GM21515 (cell line): Measurements from ENCODE around the gene C16orf92.
A peak's percentile ranks its signal among the peaks of the same experiment; 100 is the strongest.

Source experiments
- ATAC-seq: cut with Tn5 transposase; IDR thresholded peaks from one replicate; pipeline ENCODE4 v1.9.1; 2021; ENCODE audit not compliant: unreplicated experiment

Gene C16orf92

GRCh38 chr16:30054451-30054850 lies 31.5 kb downstream of the C16orf92 start:
- no peak for ATAC-seq

- no peak for ATAC-seq
These were observed 32.1 kb downstream of the C16orf92 start for GRCh38 chr16:30054959-30055553.

GRCh38 chr16:30060346-30060745 lies 37.3 kb downstream of the C16orf92 start:
- no peak for ATAC-seq

DNA sequence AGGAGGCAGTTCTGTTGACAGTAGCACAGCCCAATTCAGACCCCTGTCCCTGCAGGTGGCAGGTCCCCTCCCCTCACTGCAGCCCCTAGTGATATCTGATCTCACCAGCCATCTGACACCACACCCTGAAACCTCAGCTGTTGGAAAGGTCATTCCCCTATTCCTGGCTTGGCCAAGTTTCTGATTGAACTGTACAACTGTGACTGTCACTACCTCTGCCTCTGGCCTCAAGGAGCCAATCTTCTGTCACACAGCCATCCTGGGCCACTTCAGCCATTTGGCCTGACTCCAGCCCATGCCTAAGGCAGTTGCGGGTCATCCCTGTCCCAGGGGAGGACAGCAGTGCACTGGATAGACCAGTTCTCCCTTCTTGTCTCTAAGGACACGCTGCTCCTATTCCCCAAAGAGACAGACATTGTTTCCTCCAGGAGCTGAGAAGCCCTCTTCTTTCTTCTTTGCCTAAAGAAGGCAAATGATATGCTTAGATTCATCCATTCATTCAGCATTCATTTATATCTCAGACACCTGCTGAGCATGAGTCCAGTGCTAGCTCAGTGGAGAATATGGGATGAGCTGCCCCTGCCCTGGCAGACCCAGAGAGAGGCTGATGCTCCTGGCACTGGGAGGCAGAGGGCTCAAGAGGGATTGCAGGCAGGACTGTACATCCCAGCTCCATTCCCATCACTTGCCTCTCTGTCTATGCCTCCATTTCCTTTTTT lies 38.0 kb downstream of the C16orf92 start:
- no peak for ATAC-seq

- no peak for ATAC-seq
These were observed 40.4 kb downstream of the C16orf92 start for GRCh38 chr16:30063278-30063892.

GRCh38 chr16:30063893-30064728 lies 41.1 kb downstream of the C16orf92 start:
- ATAC-seq: no peak

GRCh38 chr16:30064729-30065101 lies 41.7 kb downstream of the C16orf92 start:
- no peak for ATAC-seq

- peak; percentile 72 for ATAC-seq
These were observed 42.3 kb downstream of the C16orf92 start, which contains the start of gene ALDOA for GRCh38 chr16:30065102-30065942. Gene ALDOA, plus strand, starts transcription at chr16:30065760. Its CDS starts 1,138 bp downstream, at chr16:30066898.

DNA sequence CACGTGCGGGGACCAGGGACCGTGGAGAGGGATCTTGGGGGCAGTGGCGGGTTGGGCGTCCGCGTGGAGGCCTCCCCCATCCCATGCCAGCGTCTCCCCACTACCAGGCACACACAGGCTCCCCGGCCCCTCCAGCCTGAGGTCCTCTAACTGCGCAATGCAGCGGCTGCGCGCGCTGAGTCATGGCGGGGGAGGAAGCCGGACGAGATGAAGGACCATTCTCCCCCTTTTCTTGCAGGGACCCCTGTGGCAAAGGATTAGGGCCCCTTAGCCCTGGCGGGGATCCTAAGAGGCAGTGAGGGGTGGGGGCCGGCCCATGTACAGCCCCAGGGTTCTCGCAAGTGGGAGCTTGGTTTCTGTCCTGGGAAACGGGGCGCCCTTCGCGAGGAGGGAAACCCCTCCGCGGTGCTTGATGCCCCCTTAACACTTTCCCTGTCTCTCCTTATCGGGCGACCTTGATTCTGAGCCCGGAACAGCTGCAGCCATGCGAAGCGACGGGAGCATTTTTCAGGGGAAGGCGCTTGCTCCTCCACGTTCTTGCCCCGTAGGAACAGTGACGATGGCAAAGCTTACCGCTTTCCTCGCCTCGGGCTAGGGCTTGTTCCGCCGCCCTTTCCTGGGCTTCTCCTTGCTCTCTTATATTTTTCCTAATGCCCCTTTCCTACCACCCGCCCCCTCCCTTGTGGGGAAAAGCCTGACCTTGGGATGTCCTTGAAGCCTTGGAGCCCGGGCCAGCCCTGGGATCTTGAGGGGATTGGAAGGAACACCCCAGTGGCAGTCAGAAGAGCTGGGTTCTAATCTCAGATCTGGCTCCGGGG lies 43.2 kb downstream of the C16orf92 start:
- ATAC-seq: no peak

- no peak for ATAC-seq
These were observed 44.0 kb downstream of the C16orf92 start for GRCh38 chr16:30066761-30067583.

- no peak for ATAC-seq
These were observed 44.6 kb downstream of the C16orf92 start for GRCh38 chr16:30067584-30067916.

- no peak for ATAC-seq
These were observed 45.3 kb downstream of the C16orf92 start for GRCh38 chr16:30068333-30068732.

DNA sequence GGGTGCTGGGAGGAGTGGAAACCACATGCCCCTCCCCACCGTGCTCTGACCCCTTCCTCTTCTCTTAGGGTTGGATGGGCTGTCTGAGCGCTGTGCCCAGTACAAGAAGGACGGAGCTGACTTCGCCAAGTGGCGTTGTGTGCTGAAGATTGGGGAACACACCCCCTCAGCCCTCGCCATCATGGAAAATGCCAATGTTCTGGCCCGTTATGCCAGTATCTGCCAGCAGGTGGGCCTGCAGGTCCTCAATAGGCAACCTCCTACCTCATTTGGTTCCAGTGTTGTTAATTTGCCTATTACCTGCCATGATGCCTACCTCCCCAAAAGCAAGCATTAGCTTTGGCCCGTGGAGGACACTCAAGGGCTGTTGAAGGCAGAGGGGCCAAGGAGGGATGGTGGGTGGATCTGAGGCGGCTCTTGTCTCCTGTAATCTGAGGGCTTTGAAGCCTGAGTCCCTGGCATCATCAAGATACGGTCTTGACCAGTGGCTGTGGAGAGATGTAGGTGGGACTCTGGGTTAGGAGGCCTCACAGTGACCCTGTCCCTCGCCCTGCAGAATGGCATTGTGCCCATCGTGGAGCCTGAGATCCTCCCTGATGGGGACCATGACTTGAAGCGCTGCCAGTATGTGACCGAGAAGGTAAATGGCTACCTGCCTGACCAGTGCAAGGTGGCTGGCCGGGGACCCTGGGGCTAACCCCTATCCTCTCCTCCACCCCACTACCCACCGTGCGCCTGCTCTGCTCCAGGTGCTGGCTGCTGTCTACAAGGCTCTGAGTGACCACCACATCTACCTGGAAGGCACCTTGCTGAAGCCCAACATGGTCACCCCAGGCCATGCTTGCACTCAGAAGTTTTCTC lies 46.0 kb downstream of the C16orf92 start:
- ATAC-seq: no peak

GRCh38 chr16:30069611-30070462 lies 46.8 kb downstream of the C16orf92 start:
- no peak for ATAC-seq

- no peak for ATAC-seq
These were observed 47.5 kb downstream of the C16orf92 start for GRCh38 chr16:30070490-30070889.
